Loucy (cell line): ENCODE data around the gene CCDC85C.

Experiments
- H2AFZ ChIP-seq: fragments of 200-600 bp; sonication (generic); 2 replicates; pipeline ENCODE4 v1.6.0; 2016; ENCODE audit warnings: antibody characterized with exemption, mild to moderate bottlenecking, low read length, moderate library complexity
- H3F3A ChIP-seq: fragments of 200-600 bp; 2 replicates; pipeline ENCODE4 v1.6.0; 2016; ENCODE audit warnings: antibody characterized with exemption, low read depth, mild to moderate bottlenecking
- H3K27me3 ChIP-seq: fragments of 200-600 bp; sonication (generic); 2 replicates; pipeline ENCODE4 v1.6.1; 2014; ENCODE audit warnings: low read length, mild to moderate bottlenecking; ENCODE audit not compliant: insufficient read depth, poor library complexity, severe bottlenecking
- H3K36me3 ChIP-seq: fragments of 200-600 bp; sonication (generic); 2 replicates; pipeline ENCODE4 v1.6.1; 2016; ENCODE audit warnings: low read length; ENCODE audit not compliant: insufficient read depth
- H3K4me1 ChIP-seq: fragments of 200-600 bp; sonication (generic); 2 replicates; pipeline ENCODE4 v1.5.1; 2014; ENCODE audit warnings: low read length, mild to moderate bottlenecking; ENCODE audit not compliant: insufficient read depth, poor library complexity, severe bottlenecking
- H3K4me2 ChIP-seq: fragments of 200-600 bp; sonication (generic); 2 replicates; pipeline ENCODE4 v1.6.0; 2014; ENCODE audit warnings: antibody characterized with exemption, low read length, low read depth, mild to moderate bottlenecking; ENCODE audit not compliant: poor library complexity, severe bottlenecking
- H3K4me3 ChIP-seq: fragments of 200-600 bp; sonication (generic); 2 replicates; pipeline ENCODE4 v1.5.1; 2014; ENCODE audit warnings: low read length, mild to moderate bottlenecking, mixed read lengths; ENCODE audit not compliant: poor library complexity, severe bottlenecking
- H3K79me2 ChIP-seq: fragments of 200-600 bp; sonication (generic); 2 replicates; pipeline ENCODE4 v1.6.1; 2014; ENCODE audit warnings: low read length; ENCODE audit not compliant: insufficient read depth
- H3K9ac ChIP-seq: fragments of 200-600 bp; sonication (generic); 2 replicates; pipeline ENCODE4 v1.6.0; 2014; ENCODE audit warnings: mild to moderate bottlenecking, low read depth, low read length, moderate library complexity; ENCODE audit not compliant: poor library complexity, severe bottlenecking
- H3K9me2 ChIP-seq: fragments of 200-600 bp; sonication (generic); replicated peaks from 2 replicates; pipeline ENCODE4 v1.6.1; 2016; ENCODE audit warnings: low read depth, low read length, mixed read lengths
- H3K9me3 ChIP-seq: fragments of 200-600 bp; sonication (generic); 2 replicates; pipeline ENCODE4 v1.6.1; 2014; ENCODE audit warnings: mild to moderate bottlenecking, antibody characterized with exemption, low read length, low read depth; ENCODE audit not compliant: insufficient read depth
- H4K20me1 ChIP-seq: fragments of 200-600 bp; sonication (generic); 2 replicates; pipeline ENCODE4 v1.6.0; 2014; ENCODE audit warnings: antibody characterized with exemption, low read length, mild to moderate bottlenecking; ENCODE audit not compliant: insufficient read depth, poor library complexity, severe bottlenecking
- EZH2phosphoT487 ChIP-seq: fragments of 200-600 bp; IDR thresholded peaks from 2 replicates; pipeline ENCODE4 v1.6.1; 2018; ENCODE audit warnings: antibody characterized with exemption, mild to moderate bottlenecking, moderate library complexity, borderline replicate concordance
- TF ChIP-seq, protein P1 (sequence below): fragments of 200-600 bp; sonication (generic); conservative IDR thresholded peaks from 2 replicates; pipeline ENCODE4 v1.5.1; 2014; ENCODE audit warnings: mild to moderate bottlenecking, antibody characterized with exemption, low read length

The CCDC85C gene

GRCh38 chr14:99538275-99538674 is 65.7 kb downstream of the CCDC85C start:
- H3K27me3 ChIP-seq: no peaks in the 10 kb centered on the region
- H3K79me2 ChIP-seq: peaks cover 23% of the 10 kb centered on the region; the same call in 1 of the 2 replicates
- no peaks in the 10 kb centered on the region for H3K9me2 ChIP-seq
- H4K20me1 ChIP-seq: peaks cover 3% of the 10 kb centered on the region
- no peak overlapping the region for H3K4me2 ChIP-seq
- H2AFZ ChIP-seq: no peak overlapping the region
- H3K9me3 ChIP-seq: no peaks in the 10 kb centered on the region
- no peak overlapping the region for H3K4me3 ChIP-seq
- no peaks in the 10 kb centered on the region for H3K36me3 ChIP-seq
- no peaks in the 10 kb centered on the region for H3F3A ChIP-seq
- H3K4me1 ChIP-seq: peaks cover 17% of the 10 kb centered on the region
- no peak overlapping the region for H3K9ac ChIP-seq
- TF ChIP-seq, protein P1, sequence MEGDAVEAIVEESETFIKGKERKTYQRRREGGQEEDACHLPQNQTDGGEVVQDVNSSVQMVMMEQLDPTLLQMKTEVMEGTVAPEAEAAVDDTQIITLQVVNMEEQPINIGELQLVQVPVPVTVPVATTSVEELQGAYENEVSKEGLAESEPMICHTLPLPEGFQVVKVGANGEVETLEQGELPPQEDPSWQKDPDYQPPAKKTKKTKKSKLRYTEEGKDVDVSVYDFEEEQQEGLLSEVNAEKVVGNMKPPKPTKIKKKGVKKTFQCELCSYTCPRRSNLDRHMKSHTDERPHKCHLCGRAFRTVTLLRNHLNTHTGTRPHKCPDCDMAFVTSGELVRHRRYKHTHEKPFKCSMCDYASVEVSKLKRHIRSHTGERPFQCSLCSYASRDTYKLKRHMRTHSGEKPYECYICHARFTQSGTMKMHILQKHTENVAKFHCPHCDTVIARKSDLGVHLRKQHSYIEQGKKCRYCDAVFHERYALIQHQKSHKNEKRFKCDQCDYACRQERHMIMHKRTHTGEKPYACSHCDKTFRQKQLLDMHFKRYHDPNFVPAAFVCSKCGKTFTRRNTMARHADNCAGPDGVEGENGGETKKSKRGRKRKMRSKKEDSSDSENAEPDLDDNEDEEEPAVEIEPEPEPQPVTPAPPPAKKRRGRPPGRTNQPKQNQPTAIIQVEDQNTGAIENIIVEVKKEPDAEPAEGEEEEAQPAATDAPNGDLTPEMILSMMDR: no peak
- no peak for TF ChIP-seq EZH2phosphoT487

- Histone ChIP-seq H3K36me3 (no peaks in the 10 kb centered on the region), H3K9me2 (no peaks in the 10 kb centered on the region), H2AFZ (no peak overlapping the region), H3K9ac (no peak overlapping the region), H3K9me3 (no peaks in the 10 kb centered on the region), H3K79me2 (peaks cover 22% of the 10 kb centered on the region; the same call in 1 of the 2 replicates), H3K4me3 (no peak overlapping the region), H3K4me2 (no peak overlapping the region), H4K20me1 (peaks cover 3% of the 10 kb centered on the region), H3F3A (no peaks in the 10 kb centered on the region), H3K27me3 (no peaks in the 10 kb centered on the region), H3K4me1 (peaks cover 14% of the 10 kb centered on the region)
- TF ChIP-seq, protein P1: no peak
- TF ChIP-seq EZH2phosphoT487: no peak
Observed at GRCh38 chr14:99537399-99537798, 66.6 kb downstream of the CCDC85C start.

DNA sequence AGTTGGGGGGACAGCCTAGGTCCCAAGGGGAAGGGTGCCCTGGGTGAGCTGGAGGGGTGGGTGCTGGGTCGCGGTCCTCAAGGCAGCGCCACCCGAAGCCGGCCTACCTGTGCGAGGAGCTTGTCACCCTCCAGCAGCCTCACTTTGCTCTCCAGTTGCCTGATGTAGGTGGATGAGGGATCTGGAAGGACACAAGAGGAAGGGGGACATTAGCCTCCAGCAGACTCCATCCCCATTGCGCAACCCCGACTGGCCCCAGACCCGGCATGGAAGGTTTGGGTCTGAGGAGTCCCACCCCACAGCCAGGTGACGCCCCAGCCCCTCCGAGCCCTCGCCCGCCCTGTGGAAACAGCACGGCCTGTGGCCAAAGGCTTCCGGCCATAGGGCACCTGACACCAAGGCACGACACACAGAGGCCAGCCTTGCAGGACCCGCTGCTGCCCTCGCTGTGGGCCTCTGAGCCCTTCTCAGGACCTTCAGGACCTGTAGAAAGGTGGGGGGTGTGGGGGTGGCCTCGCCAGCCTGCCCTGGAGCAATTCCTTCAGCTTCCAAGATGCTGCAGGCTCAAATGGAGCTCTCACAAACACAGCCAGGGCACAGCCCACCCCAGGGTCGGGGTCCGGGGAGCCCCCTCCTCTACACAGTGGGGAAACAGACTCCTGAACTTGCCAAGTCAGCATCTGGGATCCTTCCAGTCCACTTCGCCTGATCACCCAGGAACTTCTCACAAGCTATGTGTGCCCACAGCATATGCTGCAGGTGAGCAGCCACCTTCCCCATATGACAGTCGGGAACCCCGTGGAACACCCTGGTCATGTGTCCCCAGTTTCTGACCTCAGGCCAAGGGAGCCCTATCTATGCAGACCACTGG is 67.9 kb downstream of the CCDC85C start:
- H3K9me2 ChIP-seq: no peaks in the 10 kb centered on the region
- TF ChIP-seq, protein P1: no peak
- TF ChIP-seq EZH2phosphoT487: no peak
- H4K20me1 ChIP-seq: no peaks in the 10 kb centered on the region
- no peaks in the 10 kb centered on the region for H3K9me3 ChIP-seq
- no peak overlapping the region for H2AFZ ChIP-seq
- H3K4me2 ChIP-seq: no peak overlapping the region
- no peak overlapping the region for H3K4me3 ChIP-seq
- no peaks in the 10 kb centered on the region for H3K27me3 ChIP-seq
- H3K36me3 ChIP-seq: no peaks in the 10 kb centered on the region
- peaks cover 2% of the 10 kb centered on the region for H3K4me1 ChIP-seq
- H3K9ac ChIP-seq: no peak overlapping the region
- H3K79me2 ChIP-seq: peaks cover 18% of the 10 kb centered on the region; the same call in 1 of the 2 replicates
- no peaks in the 10 kb centered on the region for H3F3A ChIP-seq
